Measurements from ENCODE around the gene ACOT7. TPM values are rescaled to one million over a fixed set of nuclear protein-coding genes. Genes with fewer than 3 reads are reported as not detected.

Gene ACOT7
- total RNA-seq, 1 donor from 2014 or later = 40.0 TPM

DNA sequence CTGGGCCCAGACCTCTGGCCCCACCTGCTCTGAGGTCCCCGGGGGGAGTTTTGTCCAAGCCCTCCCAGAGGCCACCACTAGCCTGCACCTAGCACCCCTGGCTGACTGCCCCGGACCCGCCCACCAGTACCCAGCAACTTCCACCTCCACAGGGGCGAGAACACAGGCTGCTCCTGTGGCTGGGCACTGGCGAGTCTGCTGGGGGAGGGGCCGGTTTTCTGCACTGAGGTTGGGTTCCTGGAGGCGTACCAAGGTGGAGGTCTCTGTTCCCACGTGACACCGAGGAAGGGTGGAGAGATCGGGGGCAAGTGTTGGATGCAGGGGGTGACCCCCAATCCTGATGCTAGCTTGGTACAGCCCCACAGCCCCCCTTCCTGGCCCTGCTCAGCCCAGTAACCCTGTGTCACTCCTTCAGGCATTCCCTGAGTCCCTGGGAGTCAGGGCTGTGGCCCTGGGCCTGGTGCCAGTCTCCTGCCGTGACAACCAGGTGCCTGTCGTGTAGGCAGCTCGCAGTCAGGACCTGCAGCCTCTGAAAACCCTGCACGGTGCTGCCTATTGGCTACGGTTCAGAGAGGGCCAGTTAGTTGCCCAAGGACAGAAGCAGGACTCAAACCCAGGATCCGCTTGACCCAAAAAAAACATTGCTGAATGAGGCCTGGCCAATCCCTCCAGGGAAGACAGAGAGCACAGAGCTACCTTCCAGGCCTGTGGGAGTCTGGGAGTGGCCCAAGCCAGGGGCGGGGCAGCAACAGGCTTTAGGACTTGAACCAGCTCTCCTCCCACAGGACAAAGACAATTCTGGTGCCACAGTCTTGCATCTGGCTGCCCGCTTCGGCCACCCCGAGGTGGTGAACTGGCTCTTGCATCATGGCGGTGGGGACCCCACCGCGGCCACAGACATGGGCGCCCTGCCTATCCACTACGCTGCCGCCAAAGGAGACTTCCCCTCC is 34.1 kb upstream of the ACOT7 start:
- Mint-ChIP-seq H3K4me3 (no peak overlapping the region), H3K27me3 (peaks cover 54% of the 10 kb centered on the region), H3K4me1 (ENCODE audit: unreplicated experiment) (no peaks in the 10 kb centered on the region), H3K9me3 (no peaks in the 10 kb centered on the region), H3K36me3 (no peaks in the 10 kb centered on the region), H3K27ac (no peak overlapping the region)
- DNase-seq (ENCODE audit: extremely low spot score, unreplicated experiment) = no peak
- TF ChIP-seq, protein P1, sequence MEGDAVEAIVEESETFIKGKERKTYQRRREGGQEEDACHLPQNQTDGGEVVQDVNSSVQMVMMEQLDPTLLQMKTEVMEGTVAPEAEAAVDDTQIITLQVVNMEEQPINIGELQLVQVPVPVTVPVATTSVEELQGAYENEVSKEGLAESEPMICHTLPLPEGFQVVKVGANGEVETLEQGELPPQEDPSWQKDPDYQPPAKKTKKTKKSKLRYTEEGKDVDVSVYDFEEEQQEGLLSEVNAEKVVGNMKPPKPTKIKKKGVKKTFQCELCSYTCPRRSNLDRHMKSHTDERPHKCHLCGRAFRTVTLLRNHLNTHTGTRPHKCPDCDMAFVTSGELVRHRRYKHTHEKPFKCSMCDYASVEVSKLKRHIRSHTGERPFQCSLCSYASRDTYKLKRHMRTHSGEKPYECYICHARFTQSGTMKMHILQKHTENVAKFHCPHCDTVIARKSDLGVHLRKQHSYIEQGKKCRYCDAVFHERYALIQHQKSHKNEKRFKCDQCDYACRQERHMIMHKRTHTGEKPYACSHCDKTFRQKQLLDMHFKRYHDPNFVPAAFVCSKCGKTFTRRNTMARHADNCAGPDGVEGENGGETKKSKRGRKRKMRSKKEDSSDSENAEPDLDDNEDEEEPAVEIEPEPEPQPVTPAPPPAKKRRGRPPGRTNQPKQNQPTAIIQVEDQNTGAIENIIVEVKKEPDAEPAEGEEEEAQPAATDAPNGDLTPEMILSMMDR (conservative IDR thresholded peaks at IDR 0.05) = no peak

DNA sequence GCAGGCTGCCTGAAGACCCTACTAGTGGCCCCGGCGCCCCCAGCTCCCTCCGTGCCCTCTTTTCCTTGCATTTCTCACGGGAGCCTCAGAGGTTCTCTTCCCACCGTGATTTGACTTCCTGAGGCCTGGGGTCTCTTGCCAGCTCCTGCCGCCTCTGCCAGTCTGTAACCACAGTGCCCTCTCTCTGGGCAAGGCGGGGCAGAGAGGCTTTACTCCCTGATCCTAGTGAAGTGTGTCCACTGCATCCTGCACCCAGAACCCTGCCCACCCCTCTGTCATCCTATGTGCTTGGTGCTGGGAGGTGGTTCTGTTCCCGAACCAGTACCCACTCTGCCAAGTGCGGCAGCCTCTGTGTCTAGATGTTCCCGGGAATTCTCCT is 33.4 kb upstream of the ACOT7 start:
- Mint-ChIP-seq H3K9me3 (no peaks in the 10 kb centered on the region), H3K27me3 (peaks cover 62% of the 10 kb centered on the region), H3K4me1 (ENCODE audit: unreplicated experiment) (no peaks in the 10 kb centered on the region), H3K4me3 (no peak overlapping the region), H3K27ac (no peak overlapping the region), H3K36me3 (no peaks in the 10 kb centered on the region)
- DNase-seq (ENCODE audit: extremely low spot score, unreplicated experiment) = no peak
- TF ChIP-seq, protein P1 (conservative IDR thresholded peaks at IDR 0.05) = no peak

DNA sequence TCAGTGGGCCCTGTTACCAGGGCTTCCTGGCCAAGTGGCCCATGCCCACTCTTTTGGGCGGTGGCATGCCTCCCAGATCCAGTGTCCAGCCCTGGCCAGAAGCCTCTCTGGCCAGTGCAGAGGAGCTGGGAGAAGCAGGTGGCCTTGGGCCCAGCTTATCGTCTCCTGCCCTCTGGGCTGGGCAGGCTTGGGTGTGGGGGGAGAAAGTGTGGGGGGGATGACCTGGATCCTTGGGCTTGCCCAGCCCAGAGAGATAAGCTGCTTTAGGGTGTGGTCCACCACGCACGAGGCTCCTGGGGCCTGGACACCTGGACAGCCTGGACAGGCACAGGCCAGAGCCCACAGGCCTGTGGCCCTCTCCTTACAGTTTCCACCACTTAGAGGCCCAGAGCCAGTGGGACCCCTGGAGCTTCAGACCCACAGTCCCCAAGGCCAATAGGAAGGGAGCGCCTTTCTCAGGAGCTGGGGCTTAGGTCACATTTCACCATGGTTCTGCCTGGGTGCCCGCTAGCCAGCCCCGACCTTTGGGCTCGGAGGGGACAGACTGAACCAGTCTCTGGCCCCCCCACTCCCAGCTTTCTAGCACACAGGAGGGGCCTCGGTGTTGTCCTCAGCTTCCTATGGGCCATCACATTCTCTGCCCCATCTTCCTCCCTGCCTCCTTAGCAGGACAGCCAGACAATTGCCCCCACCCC is 32.9 kb upstream of the ACOT7 start:
- H3K27me3 Mint-ChIP-seq = peaks cover 67% of the 10 kb centered on the region
- no peaks in the 10 kb centered on the region for H3K36me3 Mint-ChIP-seq
- H3K4me1 Mint-ChIP-seq (ENCODE audit: unreplicated experiment) = no peaks in the 10 kb centered on the region
- no peak overlapping the region for H3K4me3 Mint-ChIP-seq
- no peak overlapping the region for H3K27ac Mint-ChIP-seq
- H3K9me3 Mint-ChIP-seq = no peaks in the 10 kb centered on the region
- DNase-seq (ENCODE audit: extremely low spot score, unreplicated experiment) = no peak
- TF ChIP-seq, protein P1 (conservative IDR thresholded peaks at IDR 0.05) = no peak

DNA sequence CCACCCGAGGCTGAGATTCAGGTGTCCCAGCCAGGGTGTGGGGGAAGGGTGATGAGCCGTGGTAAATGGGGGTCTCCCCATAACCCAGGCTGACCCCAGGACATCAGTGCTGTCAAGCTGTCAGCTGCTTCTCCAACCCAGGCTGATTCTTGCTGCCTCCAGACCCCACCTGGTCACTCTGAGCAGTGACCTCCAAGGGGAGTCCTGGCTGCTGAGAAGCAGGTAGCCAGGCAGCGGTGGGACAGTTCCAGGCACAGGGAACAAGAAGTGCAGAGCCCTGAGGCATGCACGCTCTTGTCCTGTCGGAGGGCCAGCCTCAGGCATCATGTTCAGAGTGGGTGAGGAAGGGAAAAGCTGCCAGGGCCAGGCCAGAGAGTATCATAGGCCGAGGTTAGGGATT is 32.1 kb upstream of the ACOT7 start:
- TF ChIP-seq, protein P1 (conservative IDR thresholded peaks at IDR 0.05) = no peak
- H3K4me3 Mint-ChIP-seq = no peak overlapping the region
- H3K4me1 Mint-ChIP-seq (ENCODE audit: unreplicated experiment) = no peaks in the 10 kb centered on the region
- DNase-seq (ENCODE audit: extremely low spot score, unreplicated experiment) = no peak
- H3K27me3 Mint-ChIP-seq = peaks cover 74% of the 10 kb centered on the region
- H3K9me3 Mint-ChIP-seq = no peaks in the 10 kb centered on the region
- H3K36me3 Mint-ChIP-seq = no peaks in the 10 kb centered on the region
- H3K27ac Mint-ChIP-seq = no peak overlapping the region

DNA sequence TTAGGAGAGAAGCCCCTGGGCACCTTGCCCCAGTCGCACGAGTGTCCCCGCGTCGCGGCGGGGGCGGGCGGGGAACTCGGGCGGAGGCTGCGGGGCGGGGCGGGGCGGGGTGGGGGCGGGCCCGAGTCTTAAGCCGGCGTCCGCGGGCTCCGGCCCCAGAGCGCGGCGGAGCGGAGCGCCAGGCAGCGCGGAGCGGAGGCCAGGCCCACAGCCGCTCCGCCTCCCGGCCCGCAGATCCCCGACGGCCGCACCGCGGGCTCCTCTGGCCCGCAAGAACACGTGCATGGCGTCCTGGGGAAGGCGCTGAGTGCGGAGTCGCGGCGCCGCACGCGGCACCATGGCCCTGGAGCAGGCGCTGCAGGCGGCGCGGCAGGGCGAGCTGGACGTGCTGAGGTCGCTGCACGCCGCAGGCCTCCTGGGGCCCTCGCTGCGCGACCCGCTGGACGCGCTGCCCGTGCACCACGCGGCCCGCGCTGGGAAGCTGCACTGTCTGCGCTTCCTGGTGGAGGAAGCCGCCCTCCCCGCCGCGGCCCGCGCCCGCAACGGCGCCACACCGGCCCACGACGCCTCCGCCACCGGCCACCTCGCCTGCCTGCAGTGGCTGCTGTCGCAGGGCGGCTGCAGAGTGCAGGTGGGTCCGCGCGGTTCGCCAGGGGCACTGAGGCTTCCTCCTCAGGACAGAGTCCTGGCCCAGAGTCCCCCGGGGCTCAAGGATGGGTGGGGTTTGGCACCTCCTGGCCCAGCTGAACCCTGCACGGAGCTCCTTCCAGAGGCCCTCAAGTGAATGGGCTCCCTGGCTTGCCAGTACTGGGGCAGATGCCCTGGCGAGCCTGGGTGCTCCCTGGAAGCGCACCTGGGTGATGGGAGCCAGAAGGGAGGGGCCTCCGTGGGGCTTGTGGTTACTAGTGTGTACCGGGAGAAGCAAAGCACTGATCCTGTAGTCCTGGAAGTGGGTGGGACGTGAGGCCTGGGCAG is 31.3 kb upstream of the ACOT7 start, which contains the start of gene ESPN:
Gene ESPN, plus strand, starts transcription at position 158 of the 975 bp plus-strand sequence. Its CDS starts 180 bp downstream, at position 338.
- Mint-ChIP-seq H3K4me1 (ENCODE audit: unreplicated experiment) (no peaks in the 10 kb centered on the region), H3K27me3 (peaks cover 72% of the 10 kb centered on the region), H3K36me3 (no peaks in the 10 kb centered on the region), H3K9me3 (no peaks in the 10 kb centered on the region), H3K27ac (no peak within 1 kb of the TSS), H3K4me3 (peak within 1 kb of the TSS; percentile 20)
- TF ChIP-seq, protein P1 (conservative IDR thresholded peaks at IDR 0.05) = no peak
- no peak for DNase-seq (ENCODE audit: extremely low spot score, unreplicated experiment)

Data from type B pancreatic cell (in vitro differentiated cells).